GM23338 (cell line): Measurements from ENCODE around the gene MICA. TPM values are rescaled to one million over a fixed set of nuclear protein-coding genes. Genes with fewer than 3 reads are reported as not detected.

ENCODE experiments used
- ATAC-seq: fragments of 200-7000 bp; cut with Tn5 transposase; 3 replicates; pipeline ENCODE4 v1.9.1; 2020
- DNase-seq: peaks from one replicate; pipeline ENCODE4 v3.0.0-alpha.2; 2015; ENCODE audit warnings: low spot score
- H2AFZ ChIP-seq: fragments of 200-600 bp; sonication (generic); 2 replicates; pipeline ENCODE4 v1.8.0; 2016; ENCODE audit warnings: antibody characterized with exemption, mild to moderate bottlenecking, moderate library complexity
- H3F3A ChIP-seq: fragments of 200-600 bp; sonication (generic); replicated peaks from 2 replicates; pipeline ENCODE4 v1.8.0; 2017; ENCODE audit warnings: antibody characterized with exemption, mixed run types, low read depth
- H3K27ac ChIP-seq: fragments of 200-600 bp; sonication (generic); 2 replicates; pipeline ENCODE4 v1.6.1; 2016; ENCODE audit warnings: low read depth
- H3K27me3 ChIP-seq: fragments of 200-600 bp; sonication (generic); 2 replicates; pipeline ENCODE4 v1.8.0; 2016; ENCODE audit warnings: mild to moderate bottlenecking, mixed run types, moderate library complexity; ENCODE audit not compliant: insufficient read depth
- H3K36me3 ChIP-seq: fragments of 200-600 bp; sonication (generic); 2 replicates; pipeline ENCODE4 v1.8.0; 2016; ENCODE audit warnings: mild to moderate bottlenecking; ENCODE audit not compliant: insufficient read depth
- H3K4me1 ChIP-seq: fragments of 200-600 bp; sonication (generic); 2 replicates; pipeline ENCODE4 v1.8.0; 2016; ENCODE audit warnings: mild to moderate bottlenecking, moderate library complexity; ENCODE audit not compliant: insufficient read depth
- H3K4me2 ChIP-seq: fragments of 200-600 bp; sonication (generic); 2 replicates; pipeline ENCODE4 v1.7.1; 2017; ENCODE audit warnings: mixed run types
- H3K4me3 ChIP-seq: fragments of 200-600 bp; sonication (generic); 2 replicates; pipeline ENCODE4 v1.6.1; 2016; ENCODE audit warnings: mixed run types
- H3K79me2 ChIP-seq: fragments of 200-600 bp; sonication (generic); replicated peaks from 2 replicates; pipeline ENCODE4 v1.8.0; 2017; ENCODE audit warnings: mild to moderate bottlenecking; ENCODE audit not compliant: insufficient read depth
- H3K9me2 ChIP-seq: fragments of 200-600 bp; sonication (generic); 2 replicates; pipeline ENCODE4 v1.8.0; 2017; ENCODE audit not compliant: insufficient read depth
- H4K20me1 ChIP-seq: fragments of 200-600 bp; sonication (generic); replicated peaks from 2 replicates; pipeline ENCODE4 v1.8.0; 2017; ENCODE audit warnings: mild to moderate bottlenecking; ENCODE audit not compliant: insufficient read depth
- H3K27ac Mint-ChIP-seq: 2 replicates; pipeline ENCODE4 v1.8.0; 2020; ENCODE audit warnings: inconsistent platforms, mild to moderate bottlenecking, moderate library complexity, mixed read lengths
- H3K27me3 Mint-ChIP-seq: 3 replicates; pipeline ENCODE4 v1.8.0; 2022; ENCODE audit warnings: low read depth, mild to moderate bottlenecking, moderate library complexity, mixed read lengths, inconsistent platforms; ENCODE audit not compliant: insufficient read depth, poor library complexity
- H3K36me3 Mint-ChIP-seq: 3 replicates; pipeline ENCODE4 v1.8.0; 2021; ENCODE audit warnings: low read depth, mild to moderate bottlenecking, inconsistent platforms, moderate library complexity, mixed read lengths
- H3K4me1 Mint-ChIP-seq: 3 replicates; pipeline ENCODE4 v1.8.0; 2020; ENCODE audit warnings: mild to moderate bottlenecking, inconsistent platforms, mixed read lengths
- H3K4me3 Mint-ChIP-seq: 3 replicates; pipeline ENCODE4 v1.8.0; 2021; ENCODE audit warnings: moderate library complexity, mild to moderate bottlenecking, inconsistent platforms, mixed read lengths
- H3K9me3 Mint-ChIP-seq: 3 replicates; pipeline ENCODE4 v1.8.0; 2020; ENCODE audit warnings: moderate library complexity, mild to moderate bottlenecking, inconsistent platforms, mixed read lengths
- CREB1 ChIP-seq: fragments of 250-450 bp; sonication (Bioruptor Pico); IDR thresholded peaks from 2 replicates; pipeline ENCODE4 v1.5.0; 2020; ENCODE audit warnings: low read depth, mild to moderate bottlenecking, moderate library complexity
- EZH2 ChIP-seq: fragments of 200-600 bp; sonication (generic); IDR thresholded peaks from one replicate; pipeline ENCODE4 v1.8.0; 2017; ENCODE audit warnings: antibody characterized with exemption, mild to moderate bottlenecking, low read depth; ENCODE audit not compliant: unreplicated experiment
- EZH2phosphoT487 ChIP-seq: fragments of 200-600 bp; sonication (generic); IDR thresholded peaks from one replicate; pipeline ENCODE4 v1.8.1; 2018; ENCODE audit warnings: antibody characterized with exemption; ENCODE audit not compliant: unreplicated experiment
- JUNB ChIP-seq: IDR thresholded peaks from one replicate; pipeline ENCODE4 v1.6.1; 2016; ENCODE audit warnings: antibody characterized with exemption; ENCODE audit not compliant: unreplicated experiment
- NANOG ChIP-seq: IDR thresholded peaks from 2 replicates; pipeline ENCODE4 v1.6.1; 2016; ENCODE audit warnings: antibody characterized with exemption, borderline replicate concordance
- POLR2AphosphoS5 ChIP-seq: IDR thresholded peaks from 2 replicates; pipeline ENCODE4 v1.6.1; 2016; ENCODE audit warnings: antibody characterized with exemption, low read depth
- REST ChIP-seq: IDR thresholded peaks from one replicate; pipeline ENCODE4 v1.6.1; 2018; ENCODE audit warnings: antibody characterized with exemption; ENCODE audit not compliant: unreplicated experiment
- STAT1 ChIP-seq: IDR thresholded peaks from one replicate; pipeline ENCODE4 v1.6.1; 2016; ENCODE audit warnings: antibody characterized with exemption; ENCODE audit not compliant: unreplicated experiment
- ZNF114 ChIP-seq: fragments of 250-450 bp; sonication (Bioruptor Pico); IDR thresholded peaks from 2 replicates; pipeline ENCODE4 v1.5.0; 2020; ENCODE audit warnings: mild to moderate bottlenecking, moderate library complexity
- ZNF331 ChIP-seq: fragments of 250-450 bp; sonication (Bioruptor Pico); IDR thresholded peaks from 2 replicates; pipeline ENCODE4 v1.5.0; 2020; ENCODE audit warnings: low read depth, mild to moderate bottlenecking, moderate library complexity
- ZNF462 ChIP-seq: fragments of 250-450 bp; sonication (Bioruptor Pico); IDR thresholded peaks from 2 replicates; pipeline ENCODE4 v1.5.0; 2020; ENCODE audit warnings: mild to moderate bottlenecking, moderate library complexity
- polyA plus RNA-seq: library from polyadenylated mRNA; unstranded; fragments of >200 nt; fragmentation: Nextera tagmentation; extraction: Ambion mirVana; gene quantifications from 2 replicates; pipeline ENCODE4 v1.2.1, GENCODE V29; 2016
- total RNA-seq: library from RNA; depleted of rRNA; stranded (reverse); fragments of >200 nt; shearing (Covaris generic); gene quantifications from 2 replicates; pipeline ENCODE4 v1.2.3, GENCODE V29; 2014
- TF ChIP-seq, protein P1 (sequence below): IDR thresholded peaks from 2 replicates; pipeline ENCODE4 v1.6.1; 2016; ENCODE audit warnings: antibody characterized with exemption
- TF ChIP-seq, protein P2 (sequence below), 2 experiments: fragments of 200-600 bp in 1 of 2; sonication (generic) in 1 of 2; conservative IDR thresholded peaks; 2 replicates each; pipeline versions ENCODE4 v1.5.1 to v1.6.1; 2016 to 2017; ENCODE audit warnings: antibody characterized with exemption in 2 of 2, low read depth in 2 of 2, mild to moderate bottlenecking in 2 of 2, moderate library complexity in 1 of 2

MICA gene
- total and polyA plus RNA-seq, 2 experiments from 2014 or later: 13.4 to 22.7 TPM

- no peaks in the 10 kb centered on the region for H3K27me3 ChIP-seq
- H3K4me3 ChIP-seq: no peak overlapping the region
- H3K4me2 ChIP-seq: no peak overlapping the region
- H3K4me1 ChIP-seq: peaks cover 5% of the 10 kb centered on the region; the same call in 1 of the 2 replicates
- H3K27me3 Mint-ChIP-seq: no peaks in the 10 kb centered on the region
- H3K9me2 ChIP-seq: no peaks in the 10 kb centered on the region; the same call in 1 of the 2 replicates
- H3K79me2 ChIP-seq: no peaks in the 10 kb centered on the region
- H3K9me3 Mint-ChIP-seq: peaks cover 15% of the 10 kb centered on the region; the same call in 2 of the 3 replicates
- ATAC-seq (no peak), DNase-seq (no peak)
- H3K27ac ChIP-seq: no peak overlapping the region
- H3K36me3 Mint-ChIP-seq: no peaks in the 10 kb centered on the region
- H3K36me3 ChIP-seq: peaks cover 4% of the 10 kb centered on the region; the same call in 1 of the 2 replicates
- H3K4me1 Mint-ChIP-seq: peaks cover 6% of the 10 kb centered on the region
- H3K27ac Mint-ChIP-seq: no peak overlapping the region
- no peak overlapping the region for H2AFZ ChIP-seq
- no peaks in the 10 kb centered on the region for H4K20me1 ChIP-seq
- H3F3A ChIP-seq: no peaks in the 10 kb centered on the region
- no peak overlapping the region for H3K4me3 Mint-ChIP-seq
- TF ChIP-seq ZNF462: no peak
- TF ChIP-seq POLR2AphosphoS5: no peak
- TF ChIP-seq JUNB: no peak
- TF ChIP-seq NANOG: no peak
- TF ChIP-seq STAT1: no peak
- TF ChIP-seq, protein P1, sequence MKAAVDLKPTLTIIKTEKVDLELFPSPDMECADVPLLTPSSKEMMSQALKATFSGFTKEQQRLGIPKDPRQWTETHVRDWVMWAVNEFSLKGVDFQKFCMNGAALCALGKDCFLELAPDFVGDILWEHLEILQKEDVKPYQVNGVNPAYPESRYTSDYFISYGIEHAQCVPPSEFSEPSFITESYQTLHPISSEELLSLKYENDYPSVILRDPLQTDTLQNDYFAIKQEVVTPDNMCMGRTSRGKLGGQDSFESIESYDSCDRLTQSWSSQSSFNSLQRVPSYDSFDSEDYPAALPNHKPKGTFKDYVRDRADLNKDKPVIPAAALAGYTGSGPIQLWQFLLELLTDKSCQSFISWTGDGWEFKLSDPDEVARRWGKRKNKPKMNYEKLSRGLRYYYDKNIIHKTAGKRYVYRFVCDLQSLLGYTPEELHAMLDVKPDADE: no peak
- TF ChIP-seq EZH2: no peak
- TF ChIP-seq, protein P2, sequence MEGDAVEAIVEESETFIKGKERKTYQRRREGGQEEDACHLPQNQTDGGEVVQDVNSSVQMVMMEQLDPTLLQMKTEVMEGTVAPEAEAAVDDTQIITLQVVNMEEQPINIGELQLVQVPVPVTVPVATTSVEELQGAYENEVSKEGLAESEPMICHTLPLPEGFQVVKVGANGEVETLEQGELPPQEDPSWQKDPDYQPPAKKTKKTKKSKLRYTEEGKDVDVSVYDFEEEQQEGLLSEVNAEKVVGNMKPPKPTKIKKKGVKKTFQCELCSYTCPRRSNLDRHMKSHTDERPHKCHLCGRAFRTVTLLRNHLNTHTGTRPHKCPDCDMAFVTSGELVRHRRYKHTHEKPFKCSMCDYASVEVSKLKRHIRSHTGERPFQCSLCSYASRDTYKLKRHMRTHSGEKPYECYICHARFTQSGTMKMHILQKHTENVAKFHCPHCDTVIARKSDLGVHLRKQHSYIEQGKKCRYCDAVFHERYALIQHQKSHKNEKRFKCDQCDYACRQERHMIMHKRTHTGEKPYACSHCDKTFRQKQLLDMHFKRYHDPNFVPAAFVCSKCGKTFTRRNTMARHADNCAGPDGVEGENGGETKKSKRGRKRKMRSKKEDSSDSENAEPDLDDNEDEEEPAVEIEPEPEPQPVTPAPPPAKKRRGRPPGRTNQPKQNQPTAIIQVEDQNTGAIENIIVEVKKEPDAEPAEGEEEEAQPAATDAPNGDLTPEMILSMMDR (conservative IDR thresholded peaks at IDR 0.05; ENCODE audit: low read depth in 2 of 2): no peak
- no peak for TF ChIP-seq EZH2phosphoT487
- TF ChIP-seq ZNF331 (CRISPR knock-in tag): no peak
- no peak for TF ChIP-seq ZNF114 (CRISPR knock-in tag)
- no peak for TF ChIP-seq REST
- TF ChIP-seq CREB1 (CRISPR knock-in tag): no peak
These were observed 49.9 kb downstream of the MICA start for GRCh38 chr6:31453259-31453658.
